Activated CD8-positive, alpha-beta T cell treated with anti-CD3 and anti-CD28 coated beads, Interleukin-2, amount 10 ng/mL, durations not matched to agents 7 days and 5 days (primary cell): Measurements from ENCODE around the gene ALDH5A1. TPM values are rescaled to one million over a fixed set of nuclear protein-coding genes. Genes with fewer than 3 reads are reported as not detected.

Experiments used
- ATAC-seq: fragments of 150-1000 bp; cut with Tn5 transposase; one replicate; pipeline ENCODE4 v1.10.0; 2021; ENCODE audit warnings: moderate library complexity
- CTCF ChIA-PET: fragments of 350-600 bp; sonication (Branson Sonifier 250); formaldehyde crosslinking; loops from one replicate; lab custom pipeline; 2021; ENCODE audit warnings: antibody characterized with exemption; lab: Charles Lee
- POLR2A ChIA-PET: fragments of 350-600 bp; sonication (Branson Sonifier 250); formaldehyde crosslinking; loops from one replicate; lab custom pipeline; 2021; ENCODE audit warnings: antibody characterized with exemption; lab: Charles Lee
- DNase-seq: peaks from one replicate; pipeline ENCODE4 v3.0.0-alpha.2; 2020
- H3K27ac Mint-ChIP-seq: one replicate; pipeline ENCODE4 v1.8.0; 2021; ENCODE audit warnings: mild to moderate bottlenecking, mixed read lengths
- H3K27me3 Mint-ChIP-seq: one replicate; pipeline ENCODE4 v1.8.0; 2021; ENCODE audit warnings: low read depth, mixed read lengths
- H3K36me3 Mint-ChIP-seq: one replicate; pipeline ENCODE4 v1.8.0; 2021; ENCODE audit warnings: low read depth, mixed read lengths
- H3K4me1 Mint-ChIP-seq: one replicate; pipeline ENCODE4 v1.8.0; 2021; ENCODE audit warnings: low read depth, mixed read lengths
- H3K4me3 Mint-ChIP-seq: one replicate; pipeline ENCODE4 v1.8.0; 2021; ENCODE audit warnings: mild to moderate bottlenecking, mixed read lengths
- H3K9me3 Mint-ChIP-seq: one replicate; pipeline ENCODE4 v1.8.0; 2022; ENCODE audit warnings: mixed read lengths; ENCODE audit not compliant: insufficient read depth
- total RNA-seq, 2 experiments: library from RNA; stranded (reverse); gene quantifications; one replicate each; pipeline ENCODE4 v1.2.3, GENCODE V29; 2021

The ALDH5A1 gene
- total RNA-seq, 2 experiments from 2014 or later = 4.8 to 4.9 TPM

- CTCF ChIA-PET = interaction anchor here (1.1 kb wide), 1 partner anchor 54 kb away, joined by 3 read pairs; no protein-coding TSS in a partner anchor
Measured at GRCh38 chr6:24549674-24550353, 55.0 kb downstream of the ALDH5A1 start.

GRCh38 chr6:24551139-24551538 is 56.4 kb downstream of the ALDH5A1 start:
- peaks cover 9% of the 10 kb centered on the region for H3K4me1 Mint-ChIP-seq
- H3K27ac Mint-ChIP-seq = no peak overlapping the region
- ATAC-seq (no peak), DNase-seq (no peak)
- H3K9me3 Mint-ChIP-seq = no peaks in the 10 kb centered on the region
- no peak overlapping the region for H3K4me3 Mint-ChIP-seq
- ChIA-PET POLR2A (no interaction called here), CTCF (interaction anchor here (0.6 kb wide), 1 partner anchor 107 kb away, joined by 3 read pairs; no protein-coding TSS in a partner anchor)
- peaks cover 26% of the 10 kb centered on the region for H3K27me3 Mint-ChIP-seq
- H3K36me3 Mint-ChIP-seq = no peaks in the 10 kb centered on the region

More at GRCh38 chr6:24549674-24550353, 55.0 kb downstream of the ALDH5A1 start:
- no peaks in the 10 kb centered on the region for H3K9me3 Mint-ChIP-seq
- no peaks in the 10 kb centered on the region for H3K36me3 Mint-ChIP-seq
- no peak for ATAC-seq
- DNase-seq = no peak
- no peak overlapping the region for H3K27ac Mint-ChIP-seq
- peaks cover 24% of the 10 kb centered on the region for H3K27me3 Mint-ChIP-seq
- no peak overlapping the region for H3K4me3 Mint-ChIP-seq
- peaks cover 9% of the 10 kb centered on the region for H3K4me1 Mint-ChIP-seq
- POLR2A ChIA-PET = no interaction called here

- Mint-ChIP-seq H3K4me1 (no peaks in the 10 kb centered on the region), H3K4me3 (no peak overlapping the region), H3K36me3 (no peaks in the 10 kb centered on the region), H3K27ac (no peak overlapping the region), H3K9me3 (no peaks in the 10 kb centered on the region), H3K27me3 (peaks cover 8% of the 10 kb centered on the region)
- DNase-seq (no peak), ATAC-seq (no peak)
- ChIA-PET POLR2A (no interaction called here), CTCF (interaction anchor here (1.4 kb wide), 1 partner anchor 27 kb away, joined by 4 read pairs; no protein-coding TSS in a partner anchor)
Measured at GRCh38 chr6:24554474-24554873, 59.7 kb downstream of the ALDH5A1 start.

- Mint-ChIP-seq H3K36me3 (no peaks in the 10 kb centered on the region), H3K9me3 (no peaks in the 10 kb centered on the region), H3K4me3 (no peak overlapping the region), H3K4me1 (no peaks in the 10 kb centered on the region), H3K27me3 (peaks cover 21% of the 10 kb centered on the region), H3K27ac (no peak overlapping the region)
- DNase-seq = no peak
- CTCF ChIA-PET = interaction anchor here (1.2 kb wide), 1 partner anchor 12 kb away, joined by 4 read pairs; no protein-coding TSS in a partner anchor
- no peak for ATAC-seq
- POLR2A ChIA-PET = no interaction called here
Measured at GRCh38 chr6:24558516-24558915, 63.7 kb downstream of the ALDH5A1 start.

- H3K36me3 Mint-ChIP-seq = no peaks in the 10 kb centered on the region
- H3K9me3 Mint-ChIP-seq = no peaks in the 10 kb centered on the region
- CTCF ChIA-PET = interaction anchor here (0.7 to 1.0 kb wide), 2 partner anchors 15 to 17 kb away, joined by 3 read pairs; no protein-coding TSS in a partner anchor
- ATAC-seq = no peak
- H3K4me3 Mint-ChIP-seq = no peak overlapping the region
- no peak for DNase-seq
- H3K27ac Mint-ChIP-seq = no peak overlapping the region
- POLR2A ChIA-PET = no interaction called here
- H3K27me3 Mint-ChIP-seq = peaks cover 17% of the 10 kb centered on the region
- H3K4me1 Mint-ChIP-seq = no peaks in the 10 kb centered on the region
Measured at GRCh38 chr6:24564081-24564480, 69.3 kb downstream of the ALDH5A1 start.

GRCh38 chr6:24565196-24565595 is 70.4 kb downstream of the ALDH5A1 start:
- H3K4me3 Mint-ChIP-seq = no peak overlapping the region
- H3K27me3 Mint-ChIP-seq = peaks cover 16% of the 10 kb centered on the region
- CTCF ChIA-PET = interaction anchor here (0.9 to 1.6 kb wide), 3 partner anchors 16 to 19 kb away, joined by 3 to 4 read pairs (median 3); no protein-coding TSS in a partner anchor
- H3K9me3 Mint-ChIP-seq = no peaks in the 10 kb centered on the region
- DNase-seq = no peak
- ATAC-seq = no peak
- no peak overlapping the region for H3K27ac Mint-ChIP-seq
- H3K36me3 Mint-ChIP-seq = no peaks in the 10 kb centered on the region
- POLR2A ChIA-PET = no interaction called here
- no peaks in the 10 kb centered on the region for H3K4me1 Mint-ChIP-seq

- H3K9me3 Mint-ChIP-seq = no peaks in the 10 kb centered on the region
- ChIA-PET POLR2A (no interaction called here), CTCF (interaction anchor here (0.9 to 1.6 kb wide), 2 partner anchors 18 kb away, joined by 3 read pairs; no protein-coding TSS in a partner anchor)
- no peak for DNase-seq
- no peak overlapping the region for H3K27ac Mint-ChIP-seq
- no peaks in the 10 kb centered on the region for H3K36me3 Mint-ChIP-seq
- ATAC-seq = no peak
- no peak overlapping the region for H3K4me3 Mint-ChIP-seq
- no peaks in the 10 kb centered on the region for H3K4me1 Mint-ChIP-seq
- peaks cover 9% of the 10 kb centered on the region for H3K27me3 Mint-ChIP-seq
Measured at GRCh38 chr6:24566020-24566767, 71.4 kb downstream of the ALDH5A1 start.

GRCh38 chr6:24568683-24569082 is 73.9 kb downstream of the ALDH5A1 start:
- CTCF ChIA-PET = interaction anchor here (0.8 to 1.6 kb wide), 3 partner anchors 12 to 17 kb away, joined by 3 to 11 read pairs (median 5); no protein-coding TSS in a partner anchor
- no peaks in the 10 kb centered on the region for H3K9me3 Mint-ChIP-seq
- POLR2A ChIA-PET = no interaction called here
- no peak overlapping the region for H3K4me3 Mint-ChIP-seq
- DNase-seq = no peak
- peaks cover 10% of the 10 kb centered on the region for H3K27me3 Mint-ChIP-seq
- no peaks in the 10 kb centered on the region for H3K4me1 Mint-ChIP-seq
- H3K36me3 Mint-ChIP-seq = no peaks in the 10 kb centered on the region
- no peak overlapping the region for H3K27ac Mint-ChIP-seq
- ATAC-seq = no peak

- H3K36me3 Mint-ChIP-seq = no peaks in the 10 kb centered on the region
- ChIA-PET CTCF (interaction anchor here (0.7 to 1.6 kb wide), 4 partner anchors 11 to 126 kb away, joined by 3 to 11 read pairs (median 4); no protein-coding TSS in a partner anchor), POLR2A (interaction anchor here (0.9 kb wide), 1 partner anchor 50 kb away, joined by 3 read pairs; no protein-coding TSS in a partner anchor)
- no peak overlapping the region for H3K4me3 Mint-ChIP-seq
- DNase-seq (no peak), ATAC-seq (no peak)
- no peaks in the 10 kb centered on the region for H3K4me1 Mint-ChIP-seq
- H3K27me3 Mint-ChIP-seq = peaks cover 10% of the 10 kb centered on the region
- no peaks in the 10 kb centered on the region for H3K9me3 Mint-ChIP-seq
- H3K27ac Mint-ChIP-seq = no peak overlapping the region
Measured at GRCh38 chr6:24569811-24570210, 75.0 kb downstream of the ALDH5A1 start.

GRCh38 chr6:24571361-24571760 is 76.6 kb downstream of the ALDH5A1 start:
- Mint-ChIP-seq H3K4me1 (no peaks in the 10 kb centered on the region), H3K27me3 (peaks cover 14% of the 10 kb centered on the region), H3K4me3 (no peak overlapping the region), H3K9me3 (no peaks in the 10 kb centered on the region), H3K27ac (no peak overlapping the region), H3K36me3 (no peaks in the 10 kb centered on the region)
- no peak for DNase-seq
- POLR2A ChIA-PET = no interaction called here
- CTCF ChIA-PET = interaction anchor here (1.8 to 3.3 kb wide), 2 partner anchors 10 to 12 kb away, joined by 3 to 14 read pairs; no protein-coding TSS in a partner anchor
- no peak for ATAC-seq

- no peak overlapping the region for H3K27ac Mint-ChIP-seq
- ChIA-PET CTCF (no interaction called here), POLR2A (no interaction called here)
- H3K27me3 Mint-ChIP-seq = peaks cover 13% of the 10 kb centered on the region
- ATAC-seq (no peak), DNase-seq (no peak)
- H3K4me1 Mint-ChIP-seq = no peaks in the 10 kb centered on the region
- H3K4me3 Mint-ChIP-seq = no peak overlapping the region
- no peaks in the 10 kb centered on the region for H3K9me3 Mint-ChIP-seq
- H3K36me3 Mint-ChIP-seq = no peaks in the 10 kb centered on the region
Measured at GRCh38 chr6:24574809-24575208, 80.0 kb downstream of the ALDH5A1 start.
